ENCODE results near the gene ACOT9.
"Not testable (repeated sequence)": the region's sequence is repeated elsewhere in the genome, so short reads cannot be mapped to it uniquely, and the experiment has no call there.

Gene ACOT9

DNA sequence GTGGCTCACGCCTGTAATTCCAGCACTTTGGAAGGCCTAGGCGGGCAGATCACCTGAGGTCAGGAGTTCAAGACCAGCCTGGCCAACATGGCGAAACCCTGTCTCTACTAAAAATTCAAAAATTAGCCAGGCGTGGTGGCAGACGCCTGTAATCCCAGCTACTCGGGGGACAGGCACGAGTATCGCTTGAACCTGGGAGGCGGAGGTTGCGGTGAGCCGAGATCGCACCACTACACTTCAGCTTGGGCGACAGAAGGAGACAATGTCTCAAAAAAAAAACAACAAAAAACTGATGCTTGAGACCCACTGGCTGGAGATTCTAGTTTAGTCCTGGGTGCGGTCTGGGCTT lies 521 bp upstream of the ACOT9 start:
- peak overlapping the region; percentile 76 to 89 for H3K27ac Mint-ChIP-seq
- H3K9me3 Mint-ChIP-seq, H3K27me3 Mint-ChIP-seq: not testable (repeated sequence)

DNA sequence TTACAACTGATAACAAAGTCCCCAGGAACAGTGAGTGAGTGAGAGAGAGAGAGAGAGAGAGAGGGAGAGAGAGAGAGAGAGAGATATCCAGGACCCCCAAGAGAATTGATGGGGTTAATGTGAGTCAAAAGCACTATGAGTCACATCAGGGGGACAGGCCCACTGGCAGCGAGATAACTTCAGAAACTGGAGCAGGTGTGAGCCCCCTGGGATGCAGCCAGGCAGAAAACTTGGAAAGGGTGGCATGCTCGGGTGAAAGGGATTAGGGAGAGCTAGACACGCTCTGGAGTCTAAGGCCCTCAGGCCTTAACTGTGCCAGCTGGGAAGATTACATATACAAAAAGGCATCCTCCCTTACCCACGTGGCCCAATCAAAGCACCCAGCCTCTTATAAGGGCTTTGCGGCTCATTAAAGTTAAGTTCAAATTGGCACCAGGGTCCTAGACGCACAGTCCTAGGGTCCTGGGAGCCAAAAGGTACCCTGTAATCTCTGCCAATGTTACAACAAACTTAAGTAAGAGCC lies 841 bp downstream of the ACOT9 start:
- DNase-seq, result peak; percentile 2 to 15

More for the DNA sequence above, 521 bp upstream of the ACOT9 start:
- ATAC-seq, DNase-seq: not testable (repeated sequence)
- Mint-ChIP-seq H3K4me3 (peak overlapping the region; percentile 87 to 94), H3K4me1 (peaks cover 26% of the 10 kb centered on the region)

DNA sequence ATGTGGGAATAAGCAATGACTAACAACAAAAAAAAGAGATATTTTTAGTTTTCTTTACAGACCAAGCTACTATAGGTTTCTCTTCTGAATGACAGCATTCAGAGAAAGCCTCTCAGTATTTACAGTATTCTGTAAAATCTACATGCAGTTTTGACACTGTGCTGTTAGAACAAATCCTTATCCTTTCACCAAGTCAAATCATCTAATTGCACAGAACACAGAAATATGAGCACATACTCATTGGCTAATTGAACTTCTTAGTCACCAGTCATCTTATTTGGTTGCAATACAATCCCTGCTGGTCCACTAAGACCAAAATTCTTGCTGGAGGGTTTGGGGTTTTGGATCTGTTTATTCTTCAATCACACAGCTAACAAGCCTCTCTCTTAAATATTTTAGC lies 5.7 kb downstream of the ACOT9 start:
- Mint-ChIP-seq H3K4me1 (peaks cover 40% of the 10 kb centered on the region), H3K4me3 (no peak overlapping the region), H3K27me3 (no peaks in the 10 kb centered on the region), H3K27ac (no peak overlapping the region), H3K9me3 (no peaks in the 10 kb centered on the region)
- DNase-seq (no peak), ATAC-seq (no peak)

More for the DNA sequence above, 841 bp downstream of the ACOT9 start:
- H3K4me1 Mint-ChIP-seq, result peaks cover 26% of the 10 kb centered on the region
- H3K27ac Mint-ChIP-seq, result peak overlapping the region in 1 of 2 donors; percentile 85
- peak; percentile 47 for ATAC-seq
- peak overlapping the region; percentile 87 to 94 for H3K4me3 Mint-ChIP-seq
- no peaks in the 10 kb centered on the region for H3K9me3 Mint-ChIP-seq
- H3K27me3 Mint-ChIP-seq, result no peaks in the 10 kb centered on the region

DNA sequence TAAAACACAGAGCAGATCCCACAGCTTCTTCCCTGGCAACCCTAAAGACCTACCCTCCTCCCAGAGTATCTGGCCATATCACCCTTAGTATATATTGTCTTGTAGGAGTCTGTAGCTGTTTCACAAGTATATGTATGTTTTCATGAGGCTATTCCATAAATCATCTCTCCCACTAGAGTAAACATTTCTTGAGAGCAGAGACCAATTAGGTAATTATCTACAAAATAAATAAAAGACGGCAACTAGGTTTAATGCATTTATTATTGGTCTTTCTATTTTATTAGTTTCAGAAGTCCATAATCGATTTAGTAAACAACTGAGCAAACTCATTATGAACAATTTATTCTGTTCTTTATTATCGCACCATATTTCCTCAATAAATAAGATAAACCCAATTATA lies 7.0 kb downstream of the ACOT9 start:
- DNase-seq (no peak), ATAC-seq (no peak)
- Mint-ChIP-seq H3K9me3 (no peaks in the 10 kb centered on the region), H3K4me1 (peaks cover 37% of the 10 kb centered on the region), H3K4me3 (no peak overlapping the region), H3K27me3 (no peaks in the 10 kb centered on the region), H3K27ac (no peak overlapping the region)

DNA sequence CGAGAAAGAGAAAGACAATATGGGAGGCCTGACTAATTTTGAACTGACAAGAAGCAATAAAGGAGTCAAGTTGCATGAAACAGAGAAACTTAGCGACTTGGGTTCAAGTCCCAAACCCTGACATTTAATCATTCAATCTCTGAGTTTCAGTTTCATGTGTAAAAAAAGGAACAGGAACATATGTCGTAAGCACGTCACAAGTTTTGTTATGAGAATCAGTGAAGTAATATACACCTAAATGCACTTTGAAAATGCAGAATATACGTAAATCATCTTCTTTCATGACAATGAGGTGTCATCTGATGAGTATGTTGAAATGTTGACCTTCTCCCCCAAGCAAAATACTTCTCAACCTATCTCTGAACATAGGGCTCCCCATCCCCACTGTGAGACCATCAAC lies 10.4 kb downstream of the ACOT9 start:
- H3K4me3 Mint-ChIP-seq, result peak overlapping the region; percentile 6 to 41
- no peak for DNase-seq
- no peaks in the 10 kb centered on the region for H3K27me3 Mint-ChIP-seq
- peak overlapping the region in 1 of 2 donors; percentile 70 for H3K27ac Mint-ChIP-seq
- ATAC-seq, result peak; percentile 89
- no peaks in the 10 kb centered on the region for H3K9me3 Mint-ChIP-seq
- peaks cover 26% of the 10 kb centered on the region for H3K4me1 Mint-ChIP-seq

DNA sequence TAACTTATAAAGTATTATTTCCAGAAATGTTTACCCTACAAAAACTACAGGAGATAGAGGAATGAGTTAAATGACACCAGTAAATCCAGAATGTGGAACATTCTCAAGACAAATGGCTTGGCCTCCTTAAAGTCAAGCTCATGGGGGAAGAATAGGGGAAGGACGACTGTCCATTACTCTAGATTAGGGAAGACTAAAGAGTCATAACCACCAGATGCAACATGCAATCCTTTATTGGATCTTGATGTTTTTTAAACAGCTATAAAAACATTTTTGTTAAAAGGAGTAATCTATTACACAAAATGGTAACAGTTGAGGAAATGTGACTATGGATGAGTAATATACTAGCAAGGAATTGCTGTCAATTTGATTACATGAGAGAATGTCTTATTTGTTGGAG lies 11.1 kb downstream of the ACOT9 start:
- Mint-ChIP-seq H3K4me1 (peaks cover 26% of the 10 kb centered on the region), H3K27ac (no peak overlapping the region), H3K9me3 (no peaks in the 10 kb centered on the region), H3K4me3 (peak overlapping the region in 1 of 2 donors; percentile 32), H3K27me3 (no peaks in the 10 kb centered on the region)
- ATAC-seq (no peak), DNase-seq (no peak)

DNA sequence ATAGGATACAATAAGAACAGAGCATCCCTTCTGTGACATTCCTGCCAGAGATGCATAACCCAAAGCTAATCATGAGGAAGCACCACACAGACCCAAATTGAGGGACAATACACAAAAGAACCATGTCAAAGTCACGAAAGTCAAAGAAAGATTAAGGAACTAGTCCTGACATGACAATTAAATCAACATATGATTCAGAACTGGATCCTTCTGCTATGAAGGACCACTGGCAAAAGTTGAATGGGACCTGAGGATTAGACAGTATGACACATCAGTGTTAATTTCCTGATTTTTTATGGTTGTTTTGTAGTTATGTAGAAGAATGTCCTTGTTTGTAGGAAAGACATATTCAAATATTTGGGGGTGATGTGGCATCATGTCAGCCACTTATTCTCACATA lies 13.9 kb downstream of the ACOT9 start:
- Mint-ChIP-seq H3K9me3 (no peaks in the 10 kb centered on the region), H3K4me1 (peaks cover 19% of the 10 kb centered on the region), H3K27ac (no peak overlapping the region), H3K27me3 (no peaks in the 10 kb centered on the region), H3K4me3 (no peak overlapping the region)
- ATAC-seq (no peak), DNase-seq (no peak)

DNA sequence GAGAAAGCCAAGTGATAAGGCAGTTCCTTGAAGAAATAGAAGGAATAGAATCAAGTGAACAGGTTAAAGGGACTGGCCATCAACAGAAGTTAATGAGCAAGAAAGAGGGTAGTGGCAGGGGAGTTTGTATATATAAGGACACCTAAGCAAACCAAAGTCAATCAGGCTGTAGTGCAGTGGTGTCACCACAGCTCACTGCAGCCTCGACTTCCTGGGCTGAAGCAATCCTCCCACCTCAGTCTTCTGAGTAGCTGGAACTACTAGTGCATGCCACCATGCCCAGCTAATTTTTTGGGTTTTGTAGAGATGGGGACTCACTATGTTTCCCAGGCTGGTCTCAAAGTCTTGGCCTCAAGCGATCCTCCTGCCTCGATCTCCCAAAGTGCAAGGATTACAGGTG lies 15.9 kb downstream of the ACOT9 start:
- Mint-ChIP-seq H3K27me3 (no peaks in the 10 kb centered on the region), H3K9me3 (no peaks in the 10 kb centered on the region), H3K4me1 (peaks cover 6% of the 10 kb centered on the region), H3K27ac (peak overlapping the region in 1 of 2 donors; percentile 88), H3K4me3 (no peak overlapping the region)
- ATAC-seq (no peak), DNase-seq (no peak)

DNA sequence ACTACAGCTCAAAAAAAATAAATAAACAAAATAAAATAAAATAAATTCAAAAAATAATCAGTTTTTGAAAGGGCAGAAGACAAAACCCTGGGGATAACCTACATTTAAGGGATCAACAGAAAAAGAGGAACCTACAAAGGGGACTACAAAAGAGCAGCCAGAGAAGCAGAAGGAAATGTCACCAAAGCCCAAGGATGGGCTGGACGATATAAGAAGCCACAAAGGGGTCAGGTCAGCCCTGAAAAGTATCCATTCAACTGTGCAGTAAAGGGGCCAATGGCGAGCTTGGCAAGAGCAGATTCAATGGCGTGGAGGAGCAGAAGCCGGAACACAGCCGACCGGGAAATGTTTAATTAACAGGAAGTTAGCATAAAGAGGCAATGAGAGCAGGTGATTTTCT lies 16.9 kb downstream of the ACOT9 start:
- no peak overlapping the region for H3K27ac Mint-ChIP-seq
- no peak overlapping the region for H3K4me3 Mint-ChIP-seq

DNA sequence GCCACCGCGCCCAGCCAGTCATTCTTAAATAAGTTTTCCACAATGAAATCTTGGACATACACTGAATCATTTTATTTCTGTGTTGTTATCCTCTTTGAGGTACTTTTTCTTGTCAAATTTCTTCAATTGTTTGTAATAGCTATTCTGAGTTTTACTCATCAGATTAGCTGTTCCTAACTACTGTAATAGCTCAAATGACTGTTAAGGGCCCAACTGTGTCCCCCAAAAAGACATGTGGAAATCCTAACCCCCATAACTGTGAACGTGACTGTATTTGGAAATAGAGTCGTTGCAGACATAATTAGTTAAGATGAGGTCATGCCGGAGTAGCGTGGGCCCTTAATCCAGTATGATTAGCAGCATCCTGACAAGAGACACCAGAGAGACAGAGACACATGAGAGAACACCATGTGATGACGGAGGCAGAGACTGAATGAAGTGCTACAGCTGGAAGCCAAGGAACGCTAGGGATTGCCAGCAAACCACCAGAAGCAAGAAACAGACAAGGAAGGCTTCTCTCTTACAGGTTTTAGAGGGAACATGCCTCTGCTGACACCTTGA lies 22.9 kb downstream of the ACOT9 start:
- DNase-seq (no peak), ATAC-seq (no peak)
- Mint-ChIP-seq H3K4me1 (no peaks in the 10 kb centered on the region), H3K27ac (no peak overlapping the region), H3K9me3 (no peaks in the 10 kb centered on the region), H3K4me3 (no peak overlapping the region), H3K27me3 (no peaks in the 10 kb centered on the region)

More for the DNA sequence above, 16.9 kb downstream of the ACOT9 start:
- Mint-ChIP-seq H3K9me3 (no peaks in the 10 kb centered on the region), H3K27me3 (no peaks in the 10 kb centered on the region), H3K4me1 (no peaks in the 10 kb centered on the region)
- DNase-seq (no peak), ATAC-seq (no peak)

DNA sequence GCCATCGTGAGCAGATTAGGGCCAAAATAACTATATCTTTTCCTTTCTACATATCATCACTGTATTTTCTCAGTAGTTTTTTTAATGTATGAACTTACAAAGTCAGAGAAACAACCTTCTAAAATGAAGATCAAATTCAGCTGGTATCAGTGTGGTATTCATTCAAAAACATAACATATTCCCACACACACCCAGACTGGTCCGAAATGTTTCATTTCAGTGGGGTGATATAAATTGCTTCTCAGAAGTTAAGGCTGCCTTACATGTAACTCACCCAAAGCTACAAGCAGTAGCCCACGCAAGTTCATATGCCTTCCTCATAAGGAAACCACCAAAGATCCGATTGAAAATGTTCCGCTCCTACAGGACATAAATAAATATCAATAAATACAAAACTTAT lies 37.8 kb downstream of the ACOT9 start:
- no peaks in the 10 kb centered on the region for H3K9me3 Mint-ChIP-seq
- H3K27ac Mint-ChIP-seq, result no peak overlapping the region
- no peak for ATAC-seq
- DNase-seq, result no peak
- H3K4me3 Mint-ChIP-seq, result no peak overlapping the region
- no peaks in the 10 kb centered on the region for H3K27me3 Mint-ChIP-seq
- no peaks in the 10 kb centered on the region for H3K4me1 Mint-ChIP-seq

DNA sequence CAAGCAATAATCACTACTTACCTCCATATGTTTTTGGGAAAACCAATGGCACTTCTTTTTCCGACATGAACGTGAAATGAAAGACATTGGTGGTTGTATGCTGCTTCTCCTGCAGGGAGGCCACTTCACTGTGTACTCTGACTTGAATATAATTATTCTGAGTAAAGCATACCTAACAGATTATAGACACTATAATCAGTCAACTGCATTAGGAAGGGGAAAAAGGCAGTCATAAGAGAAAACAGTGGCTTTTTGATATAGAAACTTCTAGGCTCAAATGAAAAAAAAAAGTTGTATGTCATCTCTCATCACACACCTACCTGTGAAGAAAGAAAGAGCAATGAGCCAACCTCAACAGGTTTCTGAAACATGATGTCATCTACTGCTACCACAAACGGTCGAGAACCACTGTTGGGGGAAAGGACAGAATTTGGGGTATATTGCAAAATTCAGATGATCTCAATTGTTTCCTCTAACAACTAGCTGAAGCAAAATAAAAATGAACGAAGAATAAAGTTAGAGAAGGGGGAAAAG lies 38.3 kb downstream of the ACOT9 start:
- peak; percentile 58 for ATAC-seq
- Mint-ChIP-seq H3K9me3 (no peaks in the 10 kb centered on the region), H3K27me3 (no peaks in the 10 kb centered on the region), H3K4me1 (no peaks in the 10 kb centered on the region), H3K4me3 (no peak overlapping the region), H3K27ac (no peak overlapping the region)
- DNase-seq, result no peak

DNA sequence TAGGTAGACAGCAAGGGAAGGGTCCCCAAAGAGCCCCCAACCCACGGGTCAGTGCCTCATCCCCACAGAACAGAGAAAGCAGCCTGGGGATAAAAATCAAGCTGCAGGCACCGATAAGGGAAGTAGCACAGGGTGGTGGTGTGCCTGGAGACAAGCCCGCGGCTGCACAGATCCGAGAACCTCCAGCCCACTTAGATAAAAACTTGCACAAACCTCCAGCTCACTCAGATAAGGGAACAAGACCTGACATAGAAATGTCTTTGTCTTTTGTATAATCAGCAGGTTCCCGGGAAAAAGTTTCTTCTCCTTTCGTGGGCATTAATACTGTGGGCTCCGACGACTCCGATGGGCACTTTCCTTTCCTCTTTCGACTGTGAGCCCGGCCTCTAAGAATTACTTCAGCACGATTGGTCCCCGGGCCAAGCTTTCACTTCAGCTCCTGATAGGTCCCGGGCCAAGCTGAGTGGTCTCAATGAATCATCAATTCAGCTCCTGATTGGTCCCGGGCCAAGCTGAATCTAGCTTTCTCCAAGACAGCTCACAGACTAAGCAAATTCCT lies 43.4 kb downstream of the ACOT9 start:
- DNase-seq (peak; percentile 5 to 18), ATAC-seq (peak; percentile 80)
- peaks cover 6% of the 10 kb centered on the region for H3K4me1 Mint-ChIP-seq
- peak overlapping the region; percentile 68 to 79 for H3K4me3 Mint-ChIP-seq
- H3K27ac Mint-ChIP-seq, result peak overlapping the region in 1 of 2 donors; percentile 81
- no peaks in the 10 kb centered on the region for H3K27me3 Mint-ChIP-seq
- H3K9me3 Mint-ChIP-seq, result no peaks in the 10 kb centered on the region

DNA sequence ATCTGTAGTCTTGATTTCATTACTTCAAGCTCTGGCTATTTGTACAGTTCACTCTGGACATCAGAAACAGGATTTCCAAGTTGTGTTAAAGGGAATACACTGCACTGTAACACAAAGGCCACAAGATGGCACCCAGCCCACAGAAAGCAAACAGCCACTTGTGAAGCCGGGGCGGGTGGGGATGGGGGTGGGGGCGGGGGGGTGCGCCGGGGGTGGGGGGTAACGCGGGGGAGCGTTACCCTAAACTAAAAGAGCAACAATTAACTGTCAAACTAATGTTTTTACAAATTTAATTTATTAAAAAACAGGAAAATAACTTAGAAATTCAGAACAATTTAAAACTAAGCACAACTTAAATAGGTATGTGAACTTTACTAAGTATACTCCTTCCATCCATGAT lies 48.5 kb downstream of the ACOT9 start:
- no peaks in the 10 kb centered on the region for H3K27me3 Mint-ChIP-seq
- peaks cover 6% of the 10 kb centered on the region for H3K4me1 Mint-ChIP-seq
- no peak overlapping the region for H3K27ac Mint-ChIP-seq
- no peak overlapping the region for H3K4me3 Mint-ChIP-seq
- no peaks in the 10 kb centered on the region for H3K9me3 Mint-ChIP-seq
- no peak for ATAC-seq
- peak; percentile 8 to 18 for DNase-seq

DNA sequence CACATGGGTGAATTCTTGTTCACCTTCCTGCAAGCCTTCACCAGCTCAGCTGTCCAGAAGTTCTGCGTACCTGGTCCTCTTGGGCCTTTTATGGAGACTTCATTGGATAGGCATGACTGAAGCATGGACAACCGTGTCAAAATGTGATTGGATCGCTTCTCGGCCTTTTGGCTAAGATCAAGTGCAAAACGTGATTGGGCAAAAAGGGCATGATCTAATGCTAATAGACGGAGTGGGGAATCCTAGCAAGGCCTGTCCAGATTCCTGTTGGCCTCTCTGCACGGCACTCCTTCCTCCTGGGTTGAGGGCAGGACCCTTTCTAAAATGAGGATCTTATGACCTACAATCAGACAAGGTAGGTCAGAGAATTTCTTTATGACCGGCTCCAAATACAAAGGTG lies 50.9 kb downstream of the ACOT9 start:
- Mint-ChIP-seq H3K27ac (no peak overlapping the region), H3K4me1 (no peaks in the 10 kb centered on the region), H3K9me3 (no peaks in the 10 kb centered on the region), H3K27me3 (no peaks in the 10 kb centered on the region), H3K4me3 (no peak overlapping the region)
- ATAC-seq (no peak), DNase-seq (no peak)

DNA sequence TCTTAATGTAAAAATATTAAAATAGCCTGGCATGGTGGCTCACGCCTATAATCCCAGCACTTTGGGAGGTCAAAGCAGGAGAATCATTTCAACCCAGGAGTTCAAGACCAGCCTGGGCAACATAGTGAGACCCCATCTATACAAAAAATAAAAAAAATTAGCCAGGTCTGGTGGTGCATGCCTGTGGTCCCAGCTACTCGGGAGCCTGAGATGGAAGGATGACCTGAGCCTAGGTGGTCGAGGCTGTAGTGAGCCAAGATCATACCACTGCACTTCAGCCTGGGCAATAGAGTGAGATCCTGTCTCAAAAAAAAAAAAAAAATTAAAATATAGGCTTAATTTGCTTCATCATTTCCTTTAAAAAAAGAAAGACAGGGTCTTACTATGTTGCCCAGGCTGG lies 66.6 kb downstream of the ACOT9 start:
- not testable (repeated sequence) for H3K4me3 Mint-ChIP-seq, H3K27me3 Mint-ChIP-seq, ATAC-seq, DNase-seq, H3K9me3 Mint-ChIP-seq, H3K4me1 Mint-ChIP-seq, H3K27ac Mint-ChIP-seq

DNA sequence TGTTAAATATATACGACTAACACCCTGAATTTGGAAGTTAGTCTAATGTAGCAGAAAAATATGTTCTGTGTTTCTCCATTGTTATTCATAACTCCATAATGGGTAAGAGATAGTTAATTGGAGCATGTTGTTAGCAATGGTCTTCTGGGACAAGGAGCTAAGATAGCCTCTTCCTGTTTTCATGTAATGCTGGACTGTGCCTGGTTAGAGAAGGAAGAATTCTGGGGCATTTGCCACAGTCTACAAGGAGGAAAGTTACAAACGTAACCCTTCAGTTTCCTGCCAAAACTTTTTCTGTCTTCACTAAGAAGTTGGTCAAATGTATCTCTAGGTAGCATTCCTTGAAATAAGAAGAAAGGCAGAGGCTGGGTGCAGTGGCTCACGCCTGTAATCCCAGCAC lies 70.0 kb downstream of the ACOT9 start:
- no peak overlapping the region for H3K4me3 Mint-ChIP-seq
- DNase-seq, result no peak
- no peaks in the 10 kb centered on the region for H3K9me3 Mint-ChIP-seq
- no peak for ATAC-seq
- peaks cover 11% of the 10 kb centered on the region for H3K4me1 Mint-ChIP-seq
- H3K27ac Mint-ChIP-seq, result no peak overlapping the region
- H3K27me3 Mint-ChIP-seq, result no peaks in the 10 kb centered on the region

Measured in stimulated activated naive CD8-positive, alpha-beta T cell treated with anti-CD3 and anti-CD28 coated beads, Interleukin-15, amount 100 ng/mL, for 72 hours (primary cell).